GM23248 (cell line): Measurements from ENCODE around the gene SEPHS1. TPM values are rescaled to one million over a fixed set of nuclear protein-coding genes. Genes with fewer than 3 reads are reported as not detected.

Experiments
- DNase-seq: peaks from one replicate; pipeline ENCODE4 v3.0.0-alpha.2; 2015
- H2AFZ ChIP-seq: fragments of 200-600 bp; sonication (generic); 2 replicates; pipeline ENCODE4 v1.6.1; 2016; ENCODE audit warnings: antibody characterized with exemption
- H3F3A ChIP-seq: fragments of 200-600 bp; sonication (generic); 2 replicates; pipeline ENCODE4 v1.6.1; 2016; ENCODE audit warnings: mild to moderate bottlenecking, antibody characterized with exemption, mixed run types; ENCODE audit not compliant: insufficient read depth
- H3K27ac ChIP-seq: fragments of 200-600 bp; sonication (generic); 2 replicates; pipeline ENCODE4 v1.5.1; 2016; ENCODE audit warnings: mild to moderate bottlenecking
- H3K27me3 ChIP-seq: fragments of 200-600 bp; sonication (generic); replicated peaks from 2 replicates; pipeline ENCODE4 v1.6.1; 2016; ENCODE audit warnings: mild to moderate bottlenecking; ENCODE audit not compliant: insufficient read depth
- H3K36me3 ChIP-seq: fragments of 200-600 bp; sonication (generic); 2 replicates; pipeline ENCODE4 v1.6.1; 2016; ENCODE audit warnings: low read depth, mild to moderate bottlenecking
- H3K4me1 ChIP-seq: fragments of 200-600 bp; sonication (generic); 2 replicates; pipeline ENCODE4 v1.6.1; 2016; ENCODE audit warnings: mild to moderate bottlenecking; ENCODE audit not compliant: insufficient read depth
- H3K4me2 ChIP-seq: fragments of 200-600 bp; sonication (generic); one replicate; pipeline ENCODE4 v1.6.1; 2016; ENCODE audit warnings: mild to moderate bottlenecking; ENCODE audit not compliant: unreplicated experiment
- H3K4me3 ChIP-seq: fragments of 200-600 bp; sonication (generic); 2 replicates; pipeline ENCODE4 v1.5.1; 2016; ENCODE audit warnings: mild to moderate bottlenecking
- H3K79me2 ChIP-seq: fragments of 200-600 bp; sonication (generic); 2 replicates; pipeline ENCODE4 v1.6.1; 2016; ENCODE audit warnings: mild to moderate bottlenecking; ENCODE audit not compliant: insufficient read depth
- H3K9ac ChIP-seq: fragments of 200-600 bp; sonication (generic); 2 replicates; pipeline ENCODE4 v1.6.1; 2016; ENCODE audit warnings: mild to moderate bottlenecking
- H3K9me2 ChIP-seq: fragments of 200-600 bp; sonication (generic); 2 replicates; pipeline ENCODE4 v1.6.1; 2016; ENCODE audit warnings: mixed run types, mild to moderate bottlenecking, moderate library complexity; ENCODE audit not compliant: insufficient read depth
- H3K9me3 ChIP-seq: fragments of 200-600 bp; sonication (generic); one replicate; pipeline ENCODE4 v1.6.1; 2017; ENCODE audit warnings: low read depth
- H4K20me1 ChIP-seq: fragments of 200-600 bp; sonication (generic); 2 replicates; pipeline ENCODE4 v1.6.0; 2016; ENCODE audit not compliant: insufficient read depth
- EZH2 ChIP-seq: fragments of 200-600 bp; sonication (generic); IDR thresholded peaks from 2 replicates; pipeline ENCODE4 v1.6.1; 2018; ENCODE audit warnings: antibody characterized with exemption, mild to moderate bottlenecking; ENCODE audit not compliant: insufficient read depth, poor library complexity, severe bottlenecking
- EZH2phosphoT487 ChIP-seq: fragments of 200-600 bp; sonication (generic); IDR thresholded peaks from 2 replicates; pipeline ENCODE4 v1.6.1; 2018; ENCODE audit warnings: antibody characterized with exemption, moderate library complexity, mild to moderate bottlenecking, low read depth; ENCODE audit not compliant: insufficient read depth
- WGBS, 2 experiments: methylation state at CpG; one replicate each; pipeline ENCODE4 v1.1.6; 2015 to 2017; ENCODE audit warnings: low lambda C conversion rate in 2 of 2, low coverage in 1 of 2; ENCODE audit errors: missing lambda C conversion rate in 2 of 2; 5-methylcytosine and 5-hydroxymethylcytosine counted together
- in situ Hi-C: fragments of 300-500 bp; cut with MboI; formaldehyde crosslinking; loops from 2 replicates; pipeline ENCODE4 v1.15.0; 2020
- polyA plus RNA-seq: library from polyadenylated mRNA; unstranded; fragments of >200 nt; fragmentation: Nextera tagmentation; extraction: Ambion mirVana; gene quantifications from 2 replicates; pipeline ENCODE4 v1.2.1, GENCODE V29; 2016
- total RNA-seq: library from RNA; depleted of rRNA; stranded (reverse); fragments of >200 nt; shearing (Covaris generic); gene quantifications from 2 replicates; pipeline ENCODE4 v1.2.3, GENCODE V29; 2014

Gene SEPHS1
- total and polyA plus RNA-seq, 2 experiments from 2014 or later, result 16.6 to 35.0 TPM

DNA sequence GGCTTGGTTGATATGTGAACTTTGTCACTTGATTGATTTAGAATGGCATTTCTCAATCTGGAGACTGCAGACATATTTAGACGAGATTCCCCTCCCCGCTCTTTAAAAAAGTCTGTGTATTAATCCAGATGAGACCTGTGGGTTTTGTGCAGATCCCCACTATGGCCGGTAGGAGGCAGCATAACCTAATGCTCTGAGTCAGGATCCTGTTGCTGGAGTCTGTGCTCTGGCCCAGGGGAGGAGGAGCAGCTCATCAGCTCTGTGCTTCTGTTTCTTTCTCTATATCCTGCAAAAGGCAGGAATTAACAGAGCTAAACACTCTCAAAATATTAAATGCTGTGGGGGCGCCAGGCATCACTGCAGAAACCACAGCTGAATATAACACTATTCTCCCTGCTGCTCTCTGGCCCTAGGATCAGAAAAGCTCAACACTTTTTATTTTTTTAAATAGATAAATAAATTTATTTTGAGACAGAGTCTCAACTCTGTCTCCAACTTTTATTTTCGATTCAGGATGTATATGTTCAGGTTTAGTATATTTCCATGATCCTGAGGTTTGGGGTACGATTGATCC lies 23.9 kb upstream of the SEPHS1 start:
- Histone ChIP-seq H3K27me3 (peaks cover 14% of the 10 kb centered on the region; the same call in 1 of the 2 replicates), H4K20me1 (no peaks in the 10 kb centered on the region), H3K36me3 (no peaks in the 10 kb centered on the region), H3K4me1 (no peaks in the 10 kb centered on the region), H3K79me2 (no peaks in the 10 kb centered on the region), H3K9me3 (no peaks in the 10 kb centered on the region), H3K27ac (no peak overlapping the region), H3F3A (no peaks in the 10 kb centered on the region), H3K9ac (no peak overlapping the region), H3K4me2 (no peak overlapping the region), H2AFZ (peak overlapping the region; percentile 55; the same call in 1 of the 2 replicates), H3K4me3 (no peak overlapping the region), H3K9me2 (no peaks in the 10 kb centered on the region)
- peak; percentile 84 for DNase-seq
- in situ Hi-C loops, result loop anchor here (10.0 kb wide), 1 partner anchor 403 kb away; no protein-coding TSS in a partner anchor
- WGBS, 2 experiments, result 23 to 25% methylated on average over 6 of the region's 6 CpGs
- TF ChIP-seq EZH2phosphoT487 (no peak), EZH2 (no peak)

GRCh38 chr10:13366891-13367290 lies 18.8 kb upstream of the SEPHS1 start:
- no peaks in the 10 kb centered on the region for H3K36me3 ChIP-seq
- no peaks in the 10 kb centered on the region for H3K4me1 ChIP-seq
- H3K9me3 ChIP-seq, result no peaks in the 10 kb centered on the region
- no peak for DNase-seq
- no peak overlapping the region for H3K4me3 ChIP-seq
- H3K27ac ChIP-seq, result no peak overlapping the region
- no peaks in the 10 kb centered on the region for H3F3A ChIP-seq
- in situ Hi-C loops, result no loop called here
- H2AFZ ChIP-seq, result no peak overlapping the region
- no peaks in the 10 kb centered on the region for H3K9me2 ChIP-seq
- H3K27me3 ChIP-seq, result peaks cover 9% of the 10 kb centered on the region
- no peak overlapping the region for H3K4me2 ChIP-seq
- no peaks in the 10 kb centered on the region for H4K20me1 ChIP-seq
- H3K9ac ChIP-seq, result no peak overlapping the region
- WGBS, 2 experiments, result 48 to 63% methylated on average over 4 of the region's 4 CpGs
- TF ChIP-seq EZH2, result no peak
- TF ChIP-seq EZH2phosphoT487, result no peak
- no peaks in the 10 kb centered on the region for H3K79me2 ChIP-seq

DNA sequence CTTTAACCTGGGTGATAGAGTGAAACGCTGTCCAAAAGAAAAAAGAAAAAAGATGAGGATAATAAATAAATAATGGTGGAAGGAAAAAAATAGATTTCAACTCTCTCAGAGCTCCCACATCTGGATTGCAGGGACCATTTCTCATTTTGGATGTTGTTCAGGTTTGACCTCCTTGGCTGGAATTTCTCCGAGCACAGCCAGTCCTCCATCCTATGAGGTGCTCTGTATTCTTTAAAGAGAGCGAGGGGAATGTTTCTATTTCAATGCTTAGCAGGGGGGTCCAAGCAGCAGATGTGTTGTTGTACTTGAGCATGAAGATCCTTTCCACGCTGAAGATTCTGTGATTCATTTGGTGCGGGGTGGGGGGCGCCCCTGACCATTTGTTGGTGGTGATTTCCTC lies 17.7 kb upstream of the SEPHS1 start:
- no peak overlapping the region for H2AFZ ChIP-seq
- H3K79me2 ChIP-seq, result no peaks in the 10 kb centered on the region
- no peak overlapping the region for H3K4me3 ChIP-seq
- H3K27ac ChIP-seq, result no peak overlapping the region
- H4K20me1 ChIP-seq, result no peaks in the 10 kb centered on the region
- peaks cover 9% of the 10 kb centered on the region for H3K27me3 ChIP-seq
- TF ChIP-seq EZH2 (no peak), EZH2phosphoT487 (no peak)
- no peak overlapping the region for H3K4me2 ChIP-seq
- WGBS, 2 experiments, result 13 to 21% methylated on average over 6 of the region's 6 CpGs
- DNase-seq, result no peak
- in situ Hi-C loops, result no loop called here
- H3F3A ChIP-seq, result no peaks in the 10 kb centered on the region
- H3K36me3 ChIP-seq, result no peaks in the 10 kb centered on the region
- no peak overlapping the region for H3K9ac ChIP-seq
- no peaks in the 10 kb centered on the region for H3K9me3 ChIP-seq
- H3K4me1 ChIP-seq, result no peaks in the 10 kb centered on the region
- H3K9me2 ChIP-seq, result no peaks in the 10 kb centered on the region

DNA sequence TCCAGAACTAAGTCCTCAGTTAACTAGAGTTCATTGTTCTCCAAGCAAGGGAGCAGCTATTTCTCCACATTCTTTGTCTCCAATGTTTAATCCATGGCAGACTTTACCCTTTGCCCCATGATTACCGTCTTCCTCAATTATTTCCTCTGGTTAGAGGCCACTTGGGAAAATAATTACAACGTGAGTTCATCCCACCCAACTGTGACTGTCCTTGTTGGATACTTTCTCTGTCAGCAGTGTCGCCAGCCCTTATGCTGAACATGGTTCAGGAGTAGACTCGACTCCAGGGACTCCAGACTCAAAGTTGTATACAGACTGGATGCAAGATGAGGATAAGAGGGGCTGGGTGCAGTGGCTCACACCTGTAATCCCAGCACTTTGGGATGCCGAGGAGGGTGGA lies 17.1 kb upstream of the SEPHS1 start:
- Histone ChIP-seq H3K36me3 (no peaks in the 10 kb centered on the region), H3K9me3 (no peaks in the 10 kb centered on the region), H3F3A (no peaks in the 10 kb centered on the region), H3K4me3 (no peak overlapping the region), H3K9me2 (no peaks in the 10 kb centered on the region), H3K9ac (no peak overlapping the region), H3K4me2 (no peak overlapping the region), H3K79me2 (no peaks in the 10 kb centered on the region), H3K4me1 (no peaks in the 10 kb centered on the region), H3K27ac (no peak overlapping the region), H3K27me3 (peaks cover 9% of the 10 kb centered on the region), H2AFZ (no peak overlapping the region), H4K20me1 (no peaks in the 10 kb centered on the region)
- DNase-seq, result no peak
- in situ Hi-C loops, result no loop called here
- TF ChIP-seq EZH2 (no peak), EZH2phosphoT487 (no peak)
- WGBS, 2 experiments, result 34 to 38% methylated on average over 5 of the region's 5 CpGs

DNA sequence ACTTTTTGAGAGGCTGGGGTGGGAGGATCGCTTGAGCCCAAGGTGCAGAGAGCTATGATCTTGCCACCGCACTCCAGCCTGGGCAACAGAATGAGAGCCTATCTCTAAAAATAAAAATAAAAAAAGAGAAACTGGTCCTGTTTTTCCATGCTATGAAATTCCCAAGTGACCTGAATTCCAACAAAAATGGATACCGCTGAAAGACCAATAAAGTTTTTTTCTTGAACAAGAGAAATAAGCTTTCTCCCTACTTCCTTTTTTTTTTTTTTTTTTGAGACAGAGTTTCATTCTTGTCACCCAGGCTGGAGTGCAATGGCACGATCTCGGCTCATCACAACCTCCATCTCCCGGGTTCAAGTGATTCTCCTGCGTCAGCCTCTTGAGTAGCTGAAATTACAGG lies 12.5 kb upstream of the SEPHS1 start:
- in situ Hi-C loops, result no loop called here
- WGBS, 2 experiments, result 65 to 74% methylated on average over 7 of the region's 7 CpGs
- H3K4me1 ChIP-seq, result no peaks in the 10 kb centered on the region
- DNase-seq, result no peak
- H3K4me2 ChIP-seq, result no peak overlapping the region
- H3K27me3 ChIP-seq, result peaks cover 8% of the 10 kb centered on the region
- no peaks in the 10 kb centered on the region for H3F3A ChIP-seq
- no peaks in the 10 kb centered on the region for H3K9me2 ChIP-seq
- no peak overlapping the region for H3K4me3 ChIP-seq
- H3K9me3 ChIP-seq, result no peaks in the 10 kb centered on the region
- no peaks in the 10 kb centered on the region for H3K36me3 ChIP-seq
- H4K20me1 ChIP-seq, result no peaks in the 10 kb centered on the region
- no peak overlapping the region for H3K9ac ChIP-seq
- H3K27ac ChIP-seq, result no peak overlapping the region
- TF ChIP-seq EZH2phosphoT487 (no peak), EZH2 (no peak)
- H3K79me2 ChIP-seq, result no peaks in the 10 kb centered on the region
- no peak overlapping the region for H2AFZ ChIP-seq
